Epithelial cell of esophagus (primary cell): ENCODE measurements around the gene ARHGAP25.

Source experiments
- DNase-seq: peaks from one replicate; pipeline ENCODE4 v3.0.0; 2010; ENCODE audit warnings: low read depth
- H3K4me3 ChIP-seq: 2 replicates; pipeline ENCODE4 v1.5.1; 2011; ENCODE audit warnings: mild to moderate bottlenecking, low read length, control low read depth
- TF ChIP-seq, protein P1 (sequence below): IDR thresholded peaks from 2 replicates; pipeline ENCODE4 v1.5.1; 2011; ENCODE audit warnings: low read depth, mild to moderate bottlenecking, low read length, control low read depth, inconsistent platforms; ENCODE audit not compliant: insufficient read depth; ENCODE audit errors: missing control alignments

The ARHGAP25 gene

DNA sequence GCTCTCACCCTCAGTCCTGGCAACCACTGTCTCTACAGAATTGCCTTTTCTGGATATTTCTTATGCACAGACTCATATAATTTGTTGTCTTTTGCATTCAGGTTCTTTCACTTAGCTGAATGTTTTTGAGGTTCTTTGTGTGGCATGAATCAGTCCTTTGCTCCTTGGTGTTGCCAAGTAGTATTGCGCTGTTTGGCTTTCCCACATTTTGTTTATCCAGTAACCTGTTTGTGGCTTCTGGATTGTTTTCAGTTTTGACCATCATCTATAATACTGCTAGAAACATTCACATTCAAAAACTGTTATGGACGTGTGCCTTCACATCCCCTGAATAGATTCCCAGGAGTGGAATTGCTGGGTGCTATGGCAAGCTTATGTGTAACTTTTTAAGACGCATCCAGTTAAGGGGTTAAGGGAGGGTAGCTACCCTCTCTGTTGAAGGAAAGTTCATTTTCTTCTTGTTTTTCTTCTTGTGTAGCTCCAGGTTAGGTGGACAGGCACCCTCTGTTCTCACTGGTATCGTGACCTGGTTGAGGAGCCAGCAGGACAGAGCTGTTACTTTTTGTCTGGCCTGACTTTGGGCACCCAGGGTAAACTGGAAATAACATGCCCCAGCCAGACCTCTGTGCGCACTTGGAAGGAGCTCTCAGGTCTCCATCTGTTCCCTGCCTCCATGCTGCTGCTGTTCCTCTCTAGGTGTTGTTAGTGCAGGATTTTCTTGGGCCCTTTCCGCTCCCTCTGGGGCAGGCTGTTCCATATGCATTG, 29.6 kb downstream of the ARHGAP25 start:
- TF ChIP-seq, protein P1, sequence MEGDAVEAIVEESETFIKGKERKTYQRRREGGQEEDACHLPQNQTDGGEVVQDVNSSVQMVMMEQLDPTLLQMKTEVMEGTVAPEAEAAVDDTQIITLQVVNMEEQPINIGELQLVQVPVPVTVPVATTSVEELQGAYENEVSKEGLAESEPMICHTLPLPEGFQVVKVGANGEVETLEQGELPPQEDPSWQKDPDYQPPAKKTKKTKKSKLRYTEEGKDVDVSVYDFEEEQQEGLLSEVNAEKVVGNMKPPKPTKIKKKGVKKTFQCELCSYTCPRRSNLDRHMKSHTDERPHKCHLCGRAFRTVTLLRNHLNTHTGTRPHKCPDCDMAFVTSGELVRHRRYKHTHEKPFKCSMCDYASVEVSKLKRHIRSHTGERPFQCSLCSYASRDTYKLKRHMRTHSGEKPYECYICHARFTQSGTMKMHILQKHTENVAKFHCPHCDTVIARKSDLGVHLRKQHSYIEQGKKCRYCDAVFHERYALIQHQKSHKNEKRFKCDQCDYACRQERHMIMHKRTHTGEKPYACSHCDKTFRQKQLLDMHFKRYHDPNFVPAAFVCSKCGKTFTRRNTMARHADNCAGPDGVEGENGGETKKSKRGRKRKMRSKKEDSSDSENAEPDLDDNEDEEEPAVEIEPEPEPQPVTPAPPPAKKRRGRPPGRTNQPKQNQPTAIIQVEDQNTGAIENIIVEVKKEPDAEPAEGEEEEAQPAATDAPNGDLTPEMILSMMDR = no peak
- no peak overlapping the region for H3K4me3 ChIP-seq
- DNase-seq = no peak

DNA sequence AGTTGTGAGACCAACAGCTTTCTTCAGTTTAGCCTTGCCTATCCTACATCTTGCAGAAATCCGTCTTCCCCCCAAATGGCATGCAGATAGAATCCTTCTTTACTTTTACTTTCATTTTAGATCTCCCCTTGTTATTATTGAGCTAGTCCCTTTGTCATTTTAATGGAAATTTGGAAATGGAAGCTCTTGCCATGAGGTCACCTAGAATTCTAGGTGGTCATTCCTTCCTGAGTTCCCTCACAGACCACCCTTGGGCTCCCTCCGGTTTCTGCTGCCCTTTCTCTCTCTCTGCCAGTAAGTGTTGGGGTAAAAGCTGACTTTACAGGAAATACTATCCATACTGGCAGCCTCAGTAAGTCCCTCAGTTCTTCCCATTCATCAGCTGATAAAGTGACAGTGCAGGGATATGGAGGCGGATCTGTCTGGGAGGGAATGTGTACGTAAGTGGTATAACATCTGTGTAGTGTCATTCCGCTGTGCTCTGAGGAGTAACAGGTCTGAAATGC, 30.2 kb downstream of the ARHGAP25 start:
- H3K4me3 ChIP-seq = no peak overlapping the region
- TF ChIP-seq, protein P1 = no peak
- DNase-seq = no peak

DNA sequence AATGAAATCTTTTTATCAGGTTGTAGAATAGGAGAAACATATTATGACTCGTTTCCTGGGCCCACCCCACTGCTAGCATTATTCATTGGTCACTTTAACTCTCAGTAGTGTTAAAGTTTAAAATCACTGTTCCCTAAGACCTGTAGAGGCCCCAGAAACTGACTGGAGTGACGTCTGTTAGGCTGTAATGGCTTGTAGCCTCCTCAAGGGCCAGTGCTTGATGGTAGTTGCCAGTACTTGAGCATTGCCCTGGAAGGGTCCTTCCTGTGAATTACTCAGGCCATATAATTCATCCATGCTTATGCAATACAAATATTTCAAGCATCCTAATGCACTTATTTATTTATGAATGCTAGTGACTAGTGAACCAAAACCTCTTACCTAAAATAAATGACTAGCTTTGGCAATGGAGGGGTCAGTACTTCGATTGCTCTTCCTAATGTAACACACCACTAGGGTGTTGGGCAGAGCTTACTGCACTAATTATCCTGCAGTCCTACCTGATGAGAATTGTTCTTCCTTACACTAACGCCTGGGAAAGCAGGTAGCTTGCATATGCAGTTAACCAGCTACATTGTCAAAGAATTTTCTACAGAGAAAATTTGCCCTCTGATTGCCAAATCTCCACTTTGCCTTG, 31.2 kb downstream of the ARHGAP25 start:
- no peak overlapping the region for H3K4me3 ChIP-seq
- TF ChIP-seq, protein P1 = no peak
- DNase-seq = peak; percentile 38

DNA sequence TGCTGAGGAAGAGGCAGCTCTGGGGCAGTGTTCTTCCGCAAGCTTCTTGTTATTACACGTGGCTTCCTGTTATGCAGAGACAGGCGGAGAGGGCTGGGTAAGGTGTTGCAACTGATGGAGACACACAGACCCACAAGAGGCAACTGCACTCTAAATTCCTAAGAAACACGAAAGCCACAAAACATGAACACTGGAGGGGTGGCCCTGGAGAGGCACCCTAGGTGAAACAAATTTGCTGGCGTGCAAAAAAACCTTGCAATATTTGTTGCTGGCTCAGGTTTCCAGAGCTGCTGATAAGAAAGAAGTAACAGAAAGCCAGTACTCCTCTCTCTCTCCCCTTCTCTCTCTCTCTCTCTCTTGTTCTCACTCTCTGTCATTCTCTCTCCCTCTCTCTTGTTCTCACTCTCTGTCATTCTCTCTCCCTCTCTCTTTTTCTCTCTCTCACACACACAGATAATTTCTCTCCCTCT, 31.8 kb downstream of the ARHGAP25 start:
- peak; percentile 86 for DNase-seq
- H3K4me3 ChIP-seq = no peak overlapping the region
- TF ChIP-seq, protein P1 = no peak

DNA sequence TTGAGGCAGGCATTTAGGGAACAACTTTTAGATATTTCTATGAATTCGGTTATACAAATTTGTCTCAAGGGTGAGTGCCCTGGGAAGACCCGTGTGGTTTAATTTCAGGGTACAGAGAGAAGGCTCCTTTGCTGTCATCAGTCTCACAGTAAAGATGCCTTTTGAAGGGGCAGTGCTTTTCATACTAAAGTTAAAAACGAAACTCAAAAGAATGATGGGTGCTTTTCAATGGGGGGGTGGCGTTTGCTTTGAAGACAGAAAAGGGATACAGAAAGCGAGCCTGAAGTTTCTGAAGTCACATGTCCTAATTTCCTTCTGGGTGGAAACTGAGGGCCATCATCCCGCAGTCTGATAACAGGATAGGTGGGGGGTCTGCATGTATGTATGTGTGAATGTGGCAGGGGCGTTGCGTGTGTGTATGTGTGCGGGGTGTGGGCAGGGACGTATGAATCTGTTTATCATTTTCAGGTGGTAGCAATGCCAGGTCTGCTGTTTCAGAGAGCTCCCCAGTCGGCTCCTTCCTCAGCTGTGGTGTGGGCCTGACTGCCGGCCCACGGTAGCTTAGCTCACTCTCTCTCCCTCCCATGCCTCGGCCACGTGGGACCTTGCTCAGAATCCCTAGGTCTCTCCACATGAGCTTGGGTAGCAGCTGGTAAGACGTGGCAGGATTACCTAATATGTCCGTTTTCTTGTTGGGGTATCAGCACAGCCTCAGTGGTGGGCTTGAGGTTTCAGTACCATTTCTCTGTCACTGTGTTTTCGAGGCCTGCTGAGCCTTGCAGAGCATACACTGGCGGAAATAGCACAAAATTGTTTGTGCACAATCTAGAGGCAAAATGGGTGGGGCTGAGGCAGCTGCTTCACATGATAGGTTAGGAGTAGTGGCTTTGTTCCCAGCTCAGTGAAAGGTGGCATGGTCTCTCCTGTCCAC, 32.7 kb downstream of the ARHGAP25 start:
- no peak for DNase-seq
- TF ChIP-seq, protein P1 = no peak
- H3K4me3 ChIP-seq = no peak overlapping the region

DNA sequence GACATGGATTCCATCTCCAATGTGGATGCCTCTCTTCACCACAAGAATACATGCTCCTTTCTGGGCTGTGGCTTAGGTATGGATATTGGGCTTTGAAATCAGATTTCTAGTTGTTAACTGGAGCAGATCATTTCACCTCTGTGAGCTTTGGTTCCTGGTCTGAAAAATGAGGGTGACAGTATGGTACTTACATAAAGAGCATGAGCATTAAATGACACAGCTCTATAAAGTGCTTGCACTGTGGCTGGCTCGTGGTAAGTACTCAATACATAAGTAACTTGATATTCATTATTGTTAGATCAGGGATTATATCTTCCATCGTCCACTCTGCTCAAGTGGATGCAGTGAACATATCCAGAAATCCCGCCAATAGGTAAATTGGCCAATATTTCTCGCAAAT, 33.4 kb downstream of the ARHGAP25 start:
- TF ChIP-seq, protein P1 = no peak
- DNase-seq = no peak
- no peak overlapping the region for H3K4me3 ChIP-seq
